SU-DHL-6 (cell line): ENCODE data around the gene PLCB1.

Experiments
- CTCF ChIP-seq: fragments of 200-600 bp; sonication (generic); IDR thresholded peaks from one replicate; pipeline ENCODE4 v1.5.1; 2017; ENCODE audit warnings: antibody characterized with exemption, mild to moderate bottlenecking, low read length, moderate library complexity; ENCODE audit not compliant: insufficient read depth, poor library complexity, severe bottlenecking
- EZH2phosphoT487 ChIP-seq: fragments of 200-600 bp; sonication (generic), shearing (Covaris generic); conservative IDR thresholded peaks from 2 replicates; pipeline ENCODE4 v1.6.1; 2018; ENCODE audit warnings: mild to moderate bottlenecking, antibody characterized with exemption, low read length, moderate library complexity, mixed read lengths

DNA sequence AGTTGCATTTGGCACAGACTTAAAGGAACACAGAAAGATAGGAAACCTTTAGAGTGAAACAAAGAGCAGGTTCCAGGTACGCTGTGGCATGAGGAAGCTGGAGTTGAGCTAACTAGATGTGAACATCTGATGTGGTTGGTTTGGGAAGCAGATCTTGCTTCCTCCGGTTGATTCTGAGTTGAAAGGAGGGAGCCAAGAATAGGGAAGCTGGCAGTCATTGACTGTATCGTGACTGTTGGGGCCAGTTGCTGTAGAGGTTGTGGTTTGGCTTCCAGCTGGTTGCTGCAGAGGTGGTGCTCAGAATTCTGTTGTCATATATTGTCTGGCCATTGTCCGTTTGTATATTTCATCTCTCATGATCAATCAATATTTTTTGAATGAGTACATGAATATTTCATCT lies 325.9 kb downstream of the PLCB1 start:
- no peak for TF ChIP-seq CTCF
- no peak for TF ChIP-seq EZH2phosphoT487
